DND-41 (cell line): ENCODE data around the gene TLX1.

Source experiments
- ATAC-seq: fragments of 200-7000 bp; cut with Tn5 transposase; 3 replicates; pipeline ENCODE4 v1.9.1; 2021; ENCODE audit warnings: low read depth; ENCODE audit not compliant: insufficient read depth
- DNase-seq: peaks from one replicate; pipeline ENCODE4 v3.0.0-alpha.2; 2020
- H2AFZ ChIP-seq: 2 replicates; pipeline ENCODE4 v1.6.0; 2012; ENCODE audit warnings: low read depth, low read length
- H3K27ac ChIP-seq: 2 replicates; pipeline ENCODE4 v1.5.1; 2012; ENCODE audit warnings: low read length, inconsistent platforms
- H3K27me3 ChIP-seq: fragments of 200-600 bp; sonication (generic); 2 replicates; pipeline ENCODE4 v1.6.0; 2012; ENCODE audit warnings: low read length, mild to moderate bottlenecking, inconsistent platforms; ENCODE audit not compliant: insufficient read depth, poor library complexity
- H3K36me3 ChIP-seq: 2 replicates; pipeline ENCODE4 v1.5.1; 2012; ENCODE audit warnings: low read length, inconsistent platforms; ENCODE audit not compliant: insufficient read depth
- H3K4me1 ChIP-seq: 2 replicates; pipeline ENCODE4 v1.5.1; 2012; ENCODE audit warnings: mild to moderate bottlenecking, low read length; ENCODE audit not compliant: insufficient read depth
- H3K4me2 ChIP-seq: 2 replicates; pipeline ENCODE4 v1.6.0; 2012; ENCODE audit warnings: mild to moderate bottlenecking, moderate library complexity, low read length, inconsistent platforms; ENCODE audit not compliant: insufficient read depth
- H3K4me3 ChIP-seq, 2 experiments: fragments of 200-600 bp in 1 of 2; shearing (Covaris generic) in 1 of 2; 2 replicates each; pipeline ENCODE4 v1.5.1; 2012 to 2016; ENCODE audit warnings: inconsistent platforms in 2 of 2, low read length in 2 of 2, mild to moderate bottlenecking in 2 of 2, low read depth in 1 of 2, moderate library complexity in 1 of 2
- H3K79me2 ChIP-seq: 2 replicates; pipeline ENCODE4 v1.6.0; 2012; ENCODE audit warnings: low read length, inconsistent platforms; ENCODE audit not compliant: insufficient read depth
- H3K9ac ChIP-seq: 2 replicates; pipeline ENCODE4 v1.6.0; 2012; ENCODE audit warnings: low read depth, mild to moderate bottlenecking, inconsistent platforms, low read length, moderate library complexity
- H3K9me3 ChIP-seq: 2 replicates; pipeline ENCODE4 v1.5.1; 2012; ENCODE audit warnings: low read length, moderate library complexity, mild to moderate bottlenecking, inconsistent platforms; ENCODE audit not compliant: insufficient read depth, severe bottlenecking
- H4K20me1 ChIP-seq: 2 replicates; pipeline ENCODE4 v1.6.0; 2012; ENCODE audit warnings: low read length; ENCODE audit not compliant: insufficient read depth
- CTCF ChIP-seq: IDR thresholded peaks from 2 replicates; pipeline ENCODE4 v1.5.1; 2012; ENCODE audit warnings: borderline replicate concordance, low read length, moderate library complexity, mild to moderate bottlenecking; ENCODE audit not compliant: poor library complexity, severe bottlenecking; ENCODE audit errors: extremely low read depth
- EZH2 ChIP-seq: IDR thresholded peaks from 3 replicates; pipeline ENCODE4 v1.6.1; 2012; ENCODE audit warnings: borderline replicate concordance, low read depth, mild to moderate bottlenecking, moderate library complexity, low read length, inconsistent platforms; ENCODE audit not compliant: severe bottlenecking

TLX1 gene

GRCh38 chr10:101113890-101114403, 17.2 kb upstream of the TLX1 start:
- DNase-seq (no peak), ATAC-seq (no peak)
- H3K4me1 ChIP-seq, result no peaks in the 10 kb centered on the region
- H3K4me2 ChIP-seq, result no peak overlapping the region
- H3K9me3 ChIP-seq, result no peaks in the 10 kb centered on the region
- no peaks in the 10 kb centered on the region for H4K20me1 ChIP-seq
- H3K4me3 ChIP-seq, result no peak overlapping the region
- no peak overlapping the region for H3K27ac ChIP-seq
- H3K9ac ChIP-seq, result no peak overlapping the region
- peaks cover 21% of the 10 kb centered on the region for H3K27me3 ChIP-seq
- TF ChIP-seq EZH2 (no peak), CTCF (no peak)
- H3K36me3 ChIP-seq, result no peaks in the 10 kb centered on the region
- no peaks in the 10 kb centered on the region for H3K79me2 ChIP-seq
- no peak overlapping the region for H2AFZ ChIP-seq

GRCh38 chr10:101114646-101115045, 16.5 kb upstream of the TLX1 start:
- H3K27me3 ChIP-seq, result peaks cover 22% of the 10 kb centered on the region

GRCh38 chr10:101116754-101117153, 14.3 kb upstream of the TLX1 start:
- Histone ChIP-seq H3K27ac (no peak overlapping the region), H3K36me3 (no peaks in the 10 kb centered on the region), H3K79me2 (no peaks in the 10 kb centered on the region), H3K9ac (no peak overlapping the region), H2AFZ (no peak overlapping the region), H4K20me1 (no peaks in the 10 kb centered on the region), H3K4me1 (no peaks in the 10 kb centered on the region), H3K4me3 (no peak overlapping the region), H3K27me3 (peaks cover 39% of the 10 kb centered on the region), H3K4me2 (no peak overlapping the region), H3K9me3 (no peaks in the 10 kb centered on the region)
- DNase-seq (no peak), ATAC-seq (no peak)
- TF ChIP-seq CTCF, result no peak
- no peak for TF ChIP-seq EZH2

More at GRCh38 chr10:101114646-101115045, 16.5 kb upstream of the TLX1 start:
- no peak for TF ChIP-seq EZH2
- TF ChIP-seq CTCF, result no peak
- Histone ChIP-seq H3K36me3 (no peaks in the 10 kb centered on the region), H4K20me1 (no peaks in the 10 kb centered on the region), H3K9me3 (no peaks in the 10 kb centered on the region), H3K4me3 (no peak overlapping the region), H2AFZ (no peak overlapping the region), H3K27ac (no peak overlapping the region), H3K4me2 (no peak overlapping the region), H3K4me1 (no peaks in the 10 kb centered on the region), H3K79me2 (no peaks in the 10 kb centered on the region), H3K9ac (no peak overlapping the region)
- no peak for ATAC-seq
- no peak for DNase-seq

- Histone ChIP-seq H3K4me2 (no peak overlapping the region), H3K79me2 (no peaks in the 10 kb centered on the region), H3K27ac (no peak overlapping the region), H3K4me3 (no peak overlapping the region), H4K20me1 (no peaks in the 10 kb centered on the region), H2AFZ (no peak overlapping the region), H3K9me3 (no peaks in the 10 kb centered on the region), H3K36me3 (no peaks in the 10 kb centered on the region), H3K9ac (no peak overlapping the region), H3K4me1 (no peaks in the 10 kb centered on the region), H3K27me3 (peaks cover 47% of the 10 kb centered on the region)
- no peak for ATAC-seq
- no peak for DNase-seq
- no peak for TF ChIP-seq CTCF
- no peak for TF ChIP-seq EZH2
Measured at GRCh38 chr10:101118031-101118430, 13.1 kb upstream of the TLX1 start.
